NCI-H2227 treated with DMSO at 0.1 percent for 48 hours (cell line): ENCODE measurements around the gene TNK1.

ENCODE experiments used
- DNase-seq: peaks from one replicate; lab custom pipeline; 2025; lab: John Stamatoyannopoulos, UW

The TNK1 gene

GRCh38 chr17:7436556-7437368, 55.9 kb downstream of the TNK1 start:
- DNase-seq: peak; percentile 35

GRCh38 chr17:7437369-7437863, 56.5 kb downstream of the TNK1 start:
- DNase-seq: no peak

GRCh38 chr17:7437950-7438614, 57.2 kb downstream of the TNK1 start:
- peak; percentile 48 for DNase-seq

GRCh38 chr17:7438656-7439460, 58.0 kb downstream of the TNK1 start:
- no peak for DNase-seq
